HG03378 (cell line): ENCODE measurements around the gene XAGE1B.
"Not testable (repeated sequence)": the region's sequence is repeated elsewhere in the genome, so short reads cannot be mapped to it uniquely, and the experiment has no call there.

Experiments
- ATAC-seq: cut with Tn5 transposase; IDR thresholded peaks from one replicate; pipeline ENCODE4 v1.9.1; 2021; ENCODE audit warnings: mild to moderate bottlenecking, moderate library complexity; ENCODE audit not compliant: unreplicated experiment

XAGE1B gene

GRCh38 chrX:52516987-52517325 lies at the start of gene XAGE1B:
Gene XAGE1B, minus strand, starts transcription at chrX:52517063. Its CDS starts 1,536 bp downstream, at chrX:52515527.
- ATAC-seq: not testable (repeated sequence)

- ATAC-seq: no peak
Measured at GRCh38 chrX:52563105-52563504, 46.2 kb upstream of the XAGE1B start.

GRCh38 chrX:52558140-52558539 lies 41.3 kb upstream of the XAGE1B start:
- ATAC-seq: no peak

GRCh38 chrX:52556741-52557140 lies 39.9 kb upstream of the XAGE1B start:
- ATAC-seq: no peak

- no peak for ATAC-seq
Measured at GRCh38 chrX:52553995-52554642, 37.3 kb upstream of the XAGE1B start.

GRCh38 chrX:52548769-52549168 lies 31.9 kb upstream of the XAGE1B start:
- not testable (repeated sequence) for ATAC-seq

GRCh38 chrX:52544147-52544840 lies 27.4 kb upstream of the XAGE1B start:
- ATAC-seq: no peak

GRCh38 chrX:52542311-52542710 lies 25.4 kb upstream of the XAGE1B start:
- ATAC-seq: no peak

GRCh38 chrX:52541051-52541450 lies 24.2 kb upstream of the XAGE1B start:
- ATAC-seq: not testable (repeated sequence)

- not testable (repeated sequence) for ATAC-seq
Measured at GRCh38 chrX:52516110-52516986, 515 bp downstream of the XAGE1B start.

GRCh38 chrX:52511126-52511525 lies 5.7 kb downstream of the XAGE1B start:
- ATAC-seq: not testable (repeated sequence)

GRCh38 chrX:52509916-52510315 lies 6.9 kb downstream of the XAGE1B start:
- no peak for ATAC-seq

GRCh38 chrX:52507331-52507730 lies 9.5 kb downstream of the XAGE1B start:
- no peak for ATAC-seq

- no peak for ATAC-seq
Measured at GRCh38 chrX:52504551-52504950, 12.3 kb downstream of the XAGE1B start.

- not testable (repeated sequence) for ATAC-seq
Measured at GRCh38 chrX:52501362-52501761, 15.5 kb downstream of the XAGE1B start.

- ATAC-seq: not testable (repeated sequence)
Measured at GRCh38 chrX:52496419-52496772, 20.5 kb downstream of the XAGE1B start.

GRCh38 chrX:52495545-52496418 lies 21.1 kb downstream of the XAGE1B start, which contains the start of gene XAGE1A:
Gene XAGE1A, plus strand, starts transcription at chrX:52495808. Its CDS starts 1,554 bp downstream, at chrX:52497362.
- not testable (repeated sequence) for ATAC-seq

- ATAC-seq: not testable (repeated sequence)
Measured at GRCh38 chrX:52471301-52471700, 45.6 kb downstream of the XAGE1B start.
